SU-DHL-6 (cell line): ENCODE measurements around the gene C11orf97.
A peak's percentile ranks its signal among the peaks of the same experiment; 100 is the strongest.
"Not testable (repeated sequence)": the region's sequence is repeated elsewhere in the genome, so short reads cannot be mapped to it uniquely, and the experiment has no call there.

Experiments used
- H2AFZ ChIP-seq: fragments of 200-600 bp; sonication (generic); 2 replicates; pipeline ENCODE4 v1.6.1; 2014; ENCODE audit warnings: low read depth, mild to moderate bottlenecking, moderate library complexity, mixed read lengths, antibody characterized with exemption, low read length; ENCODE audit not compliant: severe bottlenecking
- H3F3A ChIP-seq: fragments of 200-600 bp; shearing (Covaris generic); 2 replicates; pipeline ENCODE4 v1.6.0; 2016; ENCODE audit warnings: antibody characterized with exemption, mild to moderate bottlenecking; ENCODE audit not compliant: insufficient read depth
- H3K27ac ChIP-seq: fragments of 200-600 bp; sonication (generic); 2 replicates; pipeline ENCODE4 v1.5.1; 2016; ENCODE audit warnings: low read depth, mild to moderate bottlenecking, low read length, moderate library complexity, mixed read lengths
- H3K27me3 ChIP-seq: fragments of 200-600 bp; sonication (generic), shearing (Covaris generic); 2 replicates; pipeline ENCODE4 v1.6.0; 2014; ENCODE audit warnings: mild to moderate bottlenecking, low read length
- H3K36me3 ChIP-seq: fragments of 200-600 bp; sonication (generic); 2 replicates; pipeline ENCODE4 v1.6.1; 2014; ENCODE audit warnings: mild to moderate bottlenecking, low read length, mixed read lengths
- H3K4me2 ChIP-seq: fragments of 300-600, 200-600 bp; shearing (Covaris generic), sonication (generic); 2 replicates; pipeline ENCODE4 v1.6.0; 2014; ENCODE audit warnings: low read length, low read depth, mild to moderate bottlenecking; ENCODE audit not compliant: poor library complexity, severe bottlenecking
- H3K4me3 ChIP-seq: fragments of 200-600 bp; sonication (generic); 2 replicates; pipeline ENCODE4 v1.5.1; 2014; ENCODE audit warnings: antibody characterized with exemption, low read length, mild to moderate bottlenecking, mixed read lengths; ENCODE audit not compliant: insufficient read depth, poor library complexity, severe bottlenecking
- H3K79me2 ChIP-seq: fragments of 200-600 bp; sonication (generic); 2 replicates; pipeline ENCODE4 v1.6.1; 2014; ENCODE audit warnings: mild to moderate bottlenecking, low read length, moderate library complexity; ENCODE audit not compliant: insufficient read depth
- H3K9ac ChIP-seq: fragments of 200-600 bp; sonication (generic); 2 replicates; pipeline ENCODE4 v1.7.0; 2014; ENCODE audit warnings: mild to moderate bottlenecking, low read length
- H3K9me2 ChIP-seq: fragments of 200-600 bp; sonication (generic); replicated peaks from 2 replicates; pipeline ENCODE4 v1.6.1; 2014; ENCODE audit warnings: low read length; ENCODE audit not compliant: insufficient read depth
- H3K9me3 ChIP-seq: fragments of 200-600 bp; sonication (generic); 2 replicates; pipeline ENCODE4 v1.6.1; 2014; ENCODE audit warnings: low read length, mixed read lengths; ENCODE audit not compliant: insufficient read depth
- H4K20me1 ChIP-seq: fragments of 200-600 bp; sonication (generic); 2 replicates; pipeline ENCODE4 v1.6.1; 2014; ENCODE audit warnings: low read depth, mild to moderate bottlenecking, antibody characterized with exemption, low read length, moderate library complexity, mixed read lengths
- CTCF ChIP-seq: fragments of 200-600 bp; sonication (generic); IDR thresholded peaks from one replicate; pipeline ENCODE4 v1.5.1; 2017; ENCODE audit warnings: antibody characterized with exemption, mild to moderate bottlenecking, low read length, moderate library complexity; ENCODE audit not compliant: insufficient read depth, poor library complexity, severe bottlenecking
- EZH2phosphoT487 ChIP-seq: fragments of 200-600 bp; sonication (generic), shearing (Covaris generic); conservative IDR thresholded peaks from 2 replicates; pipeline ENCODE4 v1.6.1; 2018; ENCODE audit warnings: mild to moderate bottlenecking, antibody characterized with exemption, low read length, moderate library complexity, mixed read lengths

Gene C11orf97

GRCh38 chr11:94501522-94501921, 10.7 kb upstream of the C11orf97 start:
- no peaks in the 10 kb centered on the region for H3K9me3 ChIP-seq
- H3K4me3 ChIP-seq, result no peak overlapping the region
- H4K20me1 ChIP-seq, result 0 out of 2 replicates have a peak, but pooled peaks cover 3% of the 10 kb centered on the region
- no peaks in the 10 kb centered on the region for H3K27me3 ChIP-seq
- TF ChIP-seq EZH2phosphoT487 (no peak), CTCF (no peak)
- no peaks in the 10 kb centered on the region for H3K9me2 ChIP-seq
- no peak overlapping the region for H2AFZ ChIP-seq
- H3K9ac ChIP-seq, result no peak overlapping the region
- H3K27ac ChIP-seq, result no peak overlapping the region
- no peak overlapping the region for H3K4me2 ChIP-seq
- H3F3A ChIP-seq, result peaks cover 4% of the 10 kb centered on the region; the same call in 1 of the 2 replicates
- peaks cover 21% of the 10 kb centered on the region; the same call in 1 of the 2 replicates for H3K36me3 ChIP-seq
- H3K79me2 ChIP-seq, result no peaks in the 10 kb centered on the region

GRCh38 chr11:94504689-94505293, 7.5 kb upstream of the C11orf97 start:
- no peaks in the 10 kb centered on the region for H3K27me3 ChIP-seq
- peaks cover 4% of the 10 kb centered on the region; the same call in 1 of the 2 replicates for H3F3A ChIP-seq
- H3K79me2 ChIP-seq, result no peaks in the 10 kb centered on the region
- H4K20me1 ChIP-seq, result 0 out of 2 replicates have a peak, but pooled peaks cover 3% of the 10 kb centered on the region
- peaks cover 5% of the 10 kb centered on the region; the same call in 1 of the 2 replicates for H3K36me3 ChIP-seq
- no peak overlapping the region for H3K27ac ChIP-seq
- no peak overlapping the region for H3K4me2 ChIP-seq
- no peaks in the 10 kb centered on the region for H3K9me2 ChIP-seq
- H3K9me3 ChIP-seq, result no peaks in the 10 kb centered on the region
- TF ChIP-seq CTCF (peak; percentile 68), EZH2phosphoT487 (no peak)
- H3K4me3 ChIP-seq, result no peak overlapping the region
- H2AFZ ChIP-seq, result no peak overlapping the region
- no peak overlapping the region for H3K9ac ChIP-seq

GRCh38 chr11:94506513-94506912, 5.7 kb upstream of the C11orf97 start:
- H3K9me3 ChIP-seq, H3K9ac ChIP-seq, H3K27ac ChIP-seq, H4K20me1 ChIP-seq, H3F3A ChIP-seq, H3K9me2 ChIP-seq, H3K79me2 ChIP-seq, H3K27me3 ChIP-seq, H3K4me3 ChIP-seq, H3K4me2 ChIP-seq, H3K36me3 ChIP-seq, H2AFZ ChIP-seq: not testable (repeated sequence)

GRCh38 chr11:94507485-94507884, 4.8 kb upstream of the C11orf97 start:
- Histone ChIP-seq H3K27ac (no peak overlapping the region), H3K79me2 (no peaks in the 10 kb centered on the region), H4K20me1 (0 out of 2 replicates have a peak, but pooled peaks cover 3% of the 10 kb centered on the region), H3K9ac (no peak overlapping the region), H3K9me3 (no peaks in the 10 kb centered on the region), H2AFZ (no peak overlapping the region), H3K4me2 (no peak overlapping the region), H3F3A (peaks cover 4% of the 10 kb centered on the region; the same call in 1 of the 2 replicates), H3K4me3 (no peak overlapping the region), H3K27me3 (no peaks in the 10 kb centered on the region), H3K36me3 (no peaks in the 10 kb centered on the region), H3K9me2 (no peaks in the 10 kb centered on the region)
- no peak for TF ChIP-seq CTCF
- no peak for TF ChIP-seq EZH2phosphoT487
